DND-41 (cell line): ENCODE measurements around the gene SEMA3D.

Source experiments
- ATAC-seq: fragments of 200-7000 bp; cut with Tn5 transposase; 3 replicates; pipeline ENCODE4 v1.9.1; 2021; ENCODE audit warnings: low read depth; ENCODE audit not compliant: insufficient read depth
- DNase-seq: peaks from one replicate; pipeline ENCODE4 v3.0.0-alpha.2; 2020
- H2AFZ ChIP-seq: 2 replicates; pipeline ENCODE4 v1.6.0; 2012; ENCODE audit warnings: low read depth, low read length
- H3K27ac ChIP-seq: 2 replicates; pipeline ENCODE4 v1.5.1; 2012; ENCODE audit warnings: low read length, inconsistent platforms
- H3K27me3 ChIP-seq: fragments of 200-600 bp; sonication (generic); 2 replicates; pipeline ENCODE4 v1.6.0; 2012; ENCODE audit warnings: low read length, mild to moderate bottlenecking, inconsistent platforms; ENCODE audit not compliant: insufficient read depth, poor library complexity
- H3K36me3 ChIP-seq: 2 replicates; pipeline ENCODE4 v1.5.1; 2012; ENCODE audit warnings: low read length, inconsistent platforms; ENCODE audit not compliant: insufficient read depth
- H3K4me1 ChIP-seq: 2 replicates; pipeline ENCODE4 v1.5.1; 2012; ENCODE audit warnings: mild to moderate bottlenecking, low read length; ENCODE audit not compliant: insufficient read depth
- H3K4me2 ChIP-seq: 2 replicates; pipeline ENCODE4 v1.6.0; 2012; ENCODE audit warnings: mild to moderate bottlenecking, moderate library complexity, low read length, inconsistent platforms; ENCODE audit not compliant: insufficient read depth
- H3K4me3 ChIP-seq, 2 experiments: fragments of 200-600 bp in 1 of 2; shearing (Covaris generic) in 1 of 2; 2 replicates each; pipeline ENCODE4 v1.5.1; 2012 to 2016; ENCODE audit warnings: inconsistent platforms in 2 of 2, low read length in 2 of 2, mild to moderate bottlenecking in 2 of 2, low read depth in 1 of 2, moderate library complexity in 1 of 2
- H3K79me2 ChIP-seq: 2 replicates; pipeline ENCODE4 v1.6.0; 2012; ENCODE audit warnings: low read length, inconsistent platforms; ENCODE audit not compliant: insufficient read depth
- H3K9ac ChIP-seq: 2 replicates; pipeline ENCODE4 v1.6.0; 2012; ENCODE audit warnings: low read depth, mild to moderate bottlenecking, inconsistent platforms, low read length, moderate library complexity
- H3K9me3 ChIP-seq: 2 replicates; pipeline ENCODE4 v1.5.1; 2012; ENCODE audit warnings: low read length, moderate library complexity, mild to moderate bottlenecking, inconsistent platforms; ENCODE audit not compliant: insufficient read depth, severe bottlenecking
- H4K20me1 ChIP-seq: 2 replicates; pipeline ENCODE4 v1.6.0; 2012; ENCODE audit warnings: low read length; ENCODE audit not compliant: insufficient read depth
- EZH2 ChIP-seq: IDR thresholded peaks from 3 replicates; pipeline ENCODE4 v1.6.1; 2012; ENCODE audit warnings: borderline replicate concordance, low read depth, mild to moderate bottlenecking, moderate library complexity, low read length, inconsistent platforms; ENCODE audit not compliant: severe bottlenecking
- TF ChIP-seq, protein P1 (sequence below): IDR thresholded peaks from 2 replicates; pipeline ENCODE4 v1.5.1; 2012; ENCODE audit warnings: borderline replicate concordance, low read length, moderate library complexity, mild to moderate bottlenecking; ENCODE audit not compliant: poor library complexity, severe bottlenecking; ENCODE audit errors: extremely low read depth

SEMA3D gene

DNA sequence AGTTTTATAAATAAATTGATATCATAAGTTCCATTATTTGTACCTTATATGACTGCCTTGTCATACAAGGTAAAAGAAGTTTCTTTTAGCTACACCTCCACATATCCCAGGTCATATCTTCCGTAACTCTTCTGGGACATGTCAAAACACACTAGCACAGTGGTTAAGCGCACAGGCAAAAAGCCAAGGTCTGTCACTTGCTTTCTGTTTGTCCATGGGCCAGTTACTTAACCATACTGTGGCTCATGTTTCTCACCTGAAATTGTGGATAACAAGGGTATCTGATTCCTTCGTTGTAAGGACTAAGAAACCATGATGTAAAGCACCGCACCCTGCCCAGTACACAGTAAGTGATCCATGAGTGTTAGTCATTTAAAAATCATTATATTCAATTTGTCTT, 56.2 kb downstream of the SEMA3D start:
- Histone ChIP-seq H4K20me1 (no peaks in the 10 kb centered on the region), H3K27ac (no peak overlapping the region), H3K79me2 (no peaks in the 10 kb centered on the region), H3K9me3 (no peaks in the 10 kb centered on the region), H3K27me3 (no peaks in the 10 kb centered on the region), H3K4me3 (no peak overlapping the region), H2AFZ (no peak overlapping the region), H3K4me1 (no peaks in the 10 kb centered on the region), H3K36me3 (no peaks in the 10 kb centered on the region), H3K4me2 (no peak overlapping the region), H3K9ac (no peak overlapping the region)
- ATAC-seq (no peak), DNase-seq (no peak)
- TF ChIP-seq, protein P1, sequence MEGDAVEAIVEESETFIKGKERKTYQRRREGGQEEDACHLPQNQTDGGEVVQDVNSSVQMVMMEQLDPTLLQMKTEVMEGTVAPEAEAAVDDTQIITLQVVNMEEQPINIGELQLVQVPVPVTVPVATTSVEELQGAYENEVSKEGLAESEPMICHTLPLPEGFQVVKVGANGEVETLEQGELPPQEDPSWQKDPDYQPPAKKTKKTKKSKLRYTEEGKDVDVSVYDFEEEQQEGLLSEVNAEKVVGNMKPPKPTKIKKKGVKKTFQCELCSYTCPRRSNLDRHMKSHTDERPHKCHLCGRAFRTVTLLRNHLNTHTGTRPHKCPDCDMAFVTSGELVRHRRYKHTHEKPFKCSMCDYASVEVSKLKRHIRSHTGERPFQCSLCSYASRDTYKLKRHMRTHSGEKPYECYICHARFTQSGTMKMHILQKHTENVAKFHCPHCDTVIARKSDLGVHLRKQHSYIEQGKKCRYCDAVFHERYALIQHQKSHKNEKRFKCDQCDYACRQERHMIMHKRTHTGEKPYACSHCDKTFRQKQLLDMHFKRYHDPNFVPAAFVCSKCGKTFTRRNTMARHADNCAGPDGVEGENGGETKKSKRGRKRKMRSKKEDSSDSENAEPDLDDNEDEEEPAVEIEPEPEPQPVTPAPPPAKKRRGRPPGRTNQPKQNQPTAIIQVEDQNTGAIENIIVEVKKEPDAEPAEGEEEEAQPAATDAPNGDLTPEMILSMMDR = no peak
- TF ChIP-seq EZH2 = no peak

- H3K4me3 ChIP-seq = no peak overlapping the region
- H3K79me2 ChIP-seq = no peaks in the 10 kb centered on the region
- no peak for ATAC-seq
- H3K9ac ChIP-seq = no peak overlapping the region
- H3K36me3 ChIP-seq = no peaks in the 10 kb centered on the region
- no peak overlapping the region for H3K4me2 ChIP-seq
- no peak overlapping the region for H3K27ac ChIP-seq
- H3K27me3 ChIP-seq = no peaks in the 10 kb centered on the region
- no peak for DNase-seq
- H4K20me1 ChIP-seq = no peaks in the 10 kb centered on the region
- H3K9me3 ChIP-seq = no peaks in the 10 kb centered on the region
- TF ChIP-seq, protein P1 = no peak
- no peak for TF ChIP-seq EZH2
- H2AFZ ChIP-seq = no peak overlapping the region
- no peaks in the 10 kb centered on the region for H3K4me1 ChIP-seq
These were observed 60.5 kb downstream of the SEMA3D start for GRCh38 chr7:85126383-85126782.

DNA sequence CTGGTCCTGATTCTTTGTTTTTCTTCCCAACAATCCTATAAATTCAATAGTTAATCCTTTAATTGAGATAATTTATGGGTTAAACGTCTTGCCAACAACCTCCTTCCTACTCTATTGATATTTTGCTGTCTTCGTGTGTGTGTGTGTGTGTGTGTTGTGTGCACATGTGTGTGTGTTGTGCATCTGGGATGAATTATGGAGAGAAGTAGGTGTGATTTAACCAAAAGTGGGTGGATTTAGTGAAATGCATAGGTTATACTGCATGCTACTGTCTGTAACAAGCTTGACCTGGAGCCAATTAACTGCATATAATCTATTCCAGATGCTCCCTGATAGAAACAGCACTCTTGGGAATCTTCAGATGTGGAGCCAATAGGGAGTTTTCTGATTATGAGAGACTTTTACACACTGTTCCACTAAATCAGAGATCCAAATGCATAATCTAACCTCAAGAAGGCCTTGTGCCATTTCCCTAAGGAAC, 61.2 kb downstream of the SEMA3D start:
- TF ChIP-seq, protein P1 = no peak
- TF ChIP-seq EZH2 = no peak
- H3K4me1 ChIP-seq = no peaks in the 10 kb centered on the region
- no peak overlapping the region for H3K27ac ChIP-seq
- H3K4me2 ChIP-seq = no peak overlapping the region
- no peaks in the 10 kb centered on the region for H3K79me2 ChIP-seq
- no peak overlapping the region for H3K4me3 ChIP-seq
- ATAC-seq (no peak), DNase-seq (no peak)
- H3K9ac ChIP-seq = no peak overlapping the region
- no peaks in the 10 kb centered on the region for H3K9me3 ChIP-seq
- H3K27me3 ChIP-seq = no peaks in the 10 kb centered on the region
- no peaks in the 10 kb centered on the region for H3K36me3 ChIP-seq
- no peaks in the 10 kb centered on the region for H4K20me1 ChIP-seq
- H2AFZ ChIP-seq = no peak overlapping the region

- Histone ChIP-seq H3K79me2 (no peaks in the 10 kb centered on the region), H3K27ac (no peak overlapping the region), H3K36me3 (no peaks in the 10 kb centered on the region), H3K27me3 (no peaks in the 10 kb centered on the region), H4K20me1 (no peaks in the 10 kb centered on the region), H3K4me1 (no peaks in the 10 kb centered on the region), H3K9me3 (no peaks in the 10 kb centered on the region), H2AFZ (no peak overlapping the region), H3K4me2 (no peak overlapping the region), H3K4me3 (no peak overlapping the region), H3K9ac (no peak overlapping the region)
- no peak for TF ChIP-seq EZH2
- TF ChIP-seq, protein P1 = no peak
- ATAC-seq (no peak), DNase-seq (no peak)
These were observed 61.7 kb downstream of the SEMA3D start for GRCh38 chr7:85125176-85125575.
